GM12878 (cell line): ENCODE results near the gene ATP2C1. TPM values are rescaled to one million over a fixed set of nuclear protein-coding genes. Genes with fewer than 3 reads are reported as not detected.

Source experiments
- ATAC-seq: fragments of 200-7000 bp; cut with Tn5 transposase; 3 replicates; pipeline ENCODE4 v1.9.1; 2020; ENCODE audit warnings: mild to moderate bottlenecking, moderate library complexity
- BruUV-seq: library from RNA; stranded (reverse); fragments of 400-500 nt; replicated peaks from 2 replicates; lab custom pipeline; 2021; lab: Mats Ljungman, UMichigan
- CTCF ChIA-PET: fragments of 300-600 bp; sonication (Branson Sonifier 250); formaldehyde crosslinking; extraction: SDS; loops from one replicate; lab custom pipeline; 2021; ENCODE audit warnings: inconsistent platforms; lab: Yijun Ruan, JAX
- POLR2A ChIA-PET: fragments of 350-600 bp; formaldehyde crosslinking; extraction: SDS; loops from one replicate; lab custom pipeline; 2021; ENCODE audit warnings: inconsistent platforms; lab: Charles Lee
- RAD21 ChIA-PET: fragments of 300-600 bp; sonication (Branson Sonifier 250); formaldehyde crosslinking; loops from one replicate; lab custom pipeline; 2023; ENCODE audit warnings: antibody characterized with exemption; ENCODE audit not compliant: unreplicated experiment; lab: Charles Lee
- SMC1A ChIA-PET: fragments of 300-600 bp; sonication (Branson Sonifier 250); formaldehyde crosslinking; loops from one replicate; lab custom pipeline; 2023; ENCODE audit not compliant: unreplicated experiment, uncharacterized antibody; lab: Charles Lee
- DNase-seq: peaks from one replicate; pipeline ENCODE4 v3.0.0-alpha.2; 2011; ENCODE audit warnings: low read depth, low spot score
- FAIRE-seq: peaks from 3 replicates; lab custom pipeline; 2011; peaks lifted over from hg19 to GRCh38; lab: Jason Lieb, UNC
- H2AFZ ChIP-seq: 2 replicates; pipeline ENCODE4 v1.6.0; 2011; ENCODE audit warnings: low read depth, low read length, control low read depth; ENCODE audit not compliant: control insufficient read depth
- H3K27ac ChIP-seq: 2 replicates; pipeline ENCODE4 v1.5.1; 2011; ENCODE audit warnings: control low read depth; ENCODE audit not compliant: control insufficient read depth, insufficient read depth
- H3K27me3 ChIP-seq, 2 experiments: replicated peaks in 1 of 2; 2 replicates each; pipeline versions ENCODE4 v1.6.0 to v1.6.1; 2011; ENCODE audit warnings: low read length in 1 of 2; ENCODE audit not compliant: control insufficient read depth in 2 of 2, insufficient read depth in 2 of 2
- H3K36me3 ChIP-seq, 2 experiments: 2 replicates each; pipeline ENCODE4 v1.5.1; 2011; ENCODE audit warnings: low read length in 1 of 2; ENCODE audit not compliant: control insufficient read depth in 2 of 2, insufficient read depth in 2 of 2
- H3K4me1 ChIP-seq: 2 replicates; pipeline ENCODE4 v1.6.1; 2011; ENCODE audit warnings: mild to moderate bottlenecking, low read length, moderate library complexity, mixed read lengths; ENCODE audit not compliant: control insufficient read depth, insufficient read depth
- H3K4me2 ChIP-seq: 2 replicates; pipeline ENCODE4 v1.6.0; 2011; ENCODE audit warnings: control low read depth; ENCODE audit not compliant: control insufficient read depth, insufficient read depth
- H3K4me3 ChIP-seq: fragments of 200-600 bp; sonication (generic); 2 replicates; pipeline ENCODE4 v1.5.1; 2016
- H3K79me2 ChIP-seq: 2 replicates; pipeline ENCODE4 v1.6.0; 2011; ENCODE audit warnings: low read length; ENCODE audit not compliant: control insufficient read depth, insufficient read depth
- H3K9ac ChIP-seq: 2 replicates; pipeline ENCODE4 v1.8.0; 2011; ENCODE audit warnings: low read length, control low read depth, mixed read lengths; ENCODE audit not compliant: control insufficient read depth, insufficient read depth
- H3K9me3 ChIP-seq: replicated peaks from 3 replicates; pipeline ENCODE4 v1.5.1; 2011; ENCODE audit warnings: mild to moderate bottlenecking, low read length; ENCODE audit not compliant: control insufficient read depth, insufficient read depth
- H4K20me1 ChIP-seq: 2 replicates; pipeline ENCODE4 v1.6.0; 2011; ENCODE audit not compliant: control insufficient read depth, insufficient read depth
- ASH2L ChIP-seq: fragments of 300-600, 200-600 bp; sonication (generic); IDR thresholded peaks from 2 replicates; pipeline ENCODE4 v1.6.1; 2017; ENCODE audit warnings: low read depth, mild to moderate bottlenecking, borderline replicate concordance
- CEBPB ChIP-seq, 2 experiments: fragments of 150-350 bp in 1 of 2; IDR thresholded peaks; 2 replicates each; pipeline ENCODE4 v1.6.1; 2012 to 2014; ENCODE audit warnings: low read depth in 2 of 2, low read length in 2 of 2, borderline replicate concordance in 1 of 2, inconsistent platforms in 1 of 2
- FOXK2 ChIP-seq: fragments of 450-650 bp; IDR thresholded peaks from 2 replicates; pipeline ENCODE4 v1.6.1; 2017; ENCODE audit warnings: mild to moderate bottlenecking, moderate library complexity
- FOXM1 ChIP-seq: IDR thresholded peaks from 2 replicates; pipeline ENCODE4 v1.6.1; 2012; ENCODE audit warnings: low read depth, mild to moderate bottlenecking, inconsistent platforms, low read length, moderate library complexity
- IKZF1 ChIP-seq: fragments of 450-650 bp; conservative IDR thresholded peaks from 2 replicates; pipeline ENCODE4 v1.6.1; 2017; ENCODE audit warnings: antibody characterized with exemption, mild to moderate bottlenecking
- IRF4 ChIP-seq: IDR thresholded peaks from 2 replicates; pipeline ENCODE4 v1.6.1; 2011; ENCODE audit warnings: low read depth, low read length
- MXI1 ChIP-seq: fragments of 150-350 bp; IDR thresholded peaks from 2 replicates; pipeline ENCODE4 v1.6.1; 2011; ENCODE audit warnings: low read depth, mild to moderate bottlenecking, inconsistent platforms, low read length, improper control_type of control experiment
- RB1 ChIP-seq: fragments of 450-650 bp; formaldehyde crosslinking; IDR thresholded peaks from 2 replicates; pipeline ENCODE4 v1.6.1; 2017; ENCODE audit warnings: mild to moderate bottlenecking, borderline replicate concordance
- RELB ChIP-seq: fragments of 450-650 bp; IDR thresholded peaks from 2 replicates; pipeline ENCODE4 v1.6.1; 2017; ENCODE audit warnings: low read depth, mild to moderate bottlenecking, moderate library complexity
- SIX5 ChIP-seq: IDR thresholded peaks from 2 replicates; pipeline ENCODE4 v1.6.1; 2011; ENCODE audit warnings: mild to moderate bottlenecking, low read depth, low read length, moderate library complexity; ENCODE audit not compliant: severe bottlenecking
- SMAD5 ChIP-seq: IDR thresholded peaks from 2 replicates; pipeline ENCODE4 v1.6.1; 2016; ENCODE audit warnings: antibody characterized with exemption, low read depth
- TCF12 ChIP-seq: IDR thresholded peaks from 2 replicates; pipeline ENCODE4 v1.6.1; 2011; ENCODE audit warnings: low read depth, mild to moderate bottlenecking, low read length
- USF1 ChIP-seq: IDR thresholded peaks from 2 replicates; pipeline ENCODE4 v1.6.1; 2011; ENCODE audit warnings: borderline replicate concordance, low read depth, mild to moderate bottlenecking, moderate library complexity, mixed read lengths, low read length; ENCODE audit not compliant: insufficient read depth; ENCODE audit errors: extremely low read length
- WGBS: methylation state at CpG from one replicate; pipeline ENCODE4 v1.1.6; 2016; ENCODE audit warnings: low lambda C conversion rate; ENCODE audit not compliant: insufficient replicate concordance, insufficient coverage; ENCODE audit errors: missing lambda C conversion rate; 5-methylcytosine and 5-hydroxymethylcytosine counted together
- in situ Hi-C: fragments of 300-500 bp; cut with MboI; formaldehyde crosslinking; loops from 9 replicates; pipeline ENCODE4 v1.14.3; 2018; ENCODE audit warnings: mixed read lengths
- intact Hi-C: fragments of 100-400 bp; cut with micrococcal nuclease; formaldehyde crosslinking; loops from one replicate; pipeline ENCODE4 v1.14.2; 2022; ENCODE audit not compliant: unreplicated experiment
- polyA plus RNA-seq, 11 experiments: library from polyadenylated mRNA; depleted of rRNA in 4 of 11; unstranded in 6 of 11; stranded (reverse) in 5 of 11; fragments of >200 nt; fragmentation: Nextera tagmentation in 4 of 11; fragmentation: Illumina TruSeq in 1 of 11; extraction: Ambion mirVana in 4 of 11; extraction: Trizol in 1 of 11; gene quantifications; 1 replicate in 1 of 11; 2 replicates in 10 of 11; pipeline versions ENCODE4 v1.2.1 to v1.2.3, GENCODE V29; 2011 to 2016; ENCODE audit warnings: inconsistent platforms in 2 of 11, missing spikeins in 2 of 11, low read depth in 1 of 11
- total RNA-seq, 4 experiments: library from RNA; depleted of rRNA in 3 of 4; stranded (reverse); fragments of >200 nt in 3 of 4; fragmentation: Illumina TruSeq in 1 of 4; extraction: Trizol in 1 of 4; gene quantifications; 2 replicates each; pipeline versions ENCODE4 v1.2.1 to v1.2.3, GENCODE V29; 2013 to 2021

Gene ATP2C1
- total and polyA plus RNA-seq, 10 of the 15 experiments (the other 5 are each of a cell fraction or from before 2014, with no cell fraction given) = 20.6 to 116 (median 55.1) TPM

GRCh38 chr3:130950124-130950523 is 56.2 kb downstream of the ATP2C1 start:
- FAIRE-seq (no peak), ATAC-seq (peak; percentile 76), DNase-seq (no peak)
- H3K9ac ChIP-seq = no peak overlapping the region
- RAD21 ChIA-PET = no interaction called here
- SMC1A ChIA-PET = interaction anchor here (1.1 to 3.7 kb wide), 6 partner anchors 14 to 251 kb away, joined by 3 to 16 read pairs (median 6); partner anchors contain the start of genes ATP2C1 and PIK3R4
- no peaks in the 10 kb centered on the region for H3K4me1 ChIP-seq
- H3K4me3 ChIP-seq = no peak overlapping the region
- in situ Hi-C loops (no loop called here), intact Hi-C loops (loop anchor here (5.0 kb wide), 1 partner anchor 193 kb away; no protein-coding TSS in a partner anchor)
- H3K9me3 ChIP-seq = no peaks in the 10 kb centered on the region
- TF ChIP-seq IRF4 = no peak
- no peak for TF ChIP-seq TCF12
- no peak for TF ChIP-seq RB1
- TF ChIP-seq FOXK2 = no peak
- TF ChIP-seq CEBPB (IDR thresholded peaks at IDR 0.05; ENCODE audit: borderline replicate concordance in 1 of 2, low read depth in 2 of 2, low read length in 2 of 2) = no peak
- TF ChIP-seq ASH2L = no peak
- TF ChIP-seq MXI1 = no peak
- TF ChIP-seq USF1 = no peak
- no peak for TF ChIP-seq SMAD5
- TF ChIP-seq RELB = no peak
- TF ChIP-seq IKZF1 = no peak
- TF ChIP-seq SIX5 = no peak
- TF ChIP-seq FOXM1 = no peak
- BruUV-seq = no TSS peak
- no peaks in the 10 kb centered on the region for H3K79me2 ChIP-seq
- H3K27ac ChIP-seq = no peak overlapping the region
- no peak overlapping the region for H3K4me2 ChIP-seq
- H2AFZ ChIP-seq = no peak overlapping the region
- WGBS = 16% methylated on average over 2 of the region's 2 CpGs
- POLR2A ChIA-PET = interaction anchor here (0.6 kb wide), 1 partner anchor 1221 kb away, joined by 3 read pairs; no protein-coding TSS in a partner anchor
- CTCF ChIA-PET = interaction anchor here (1.1 to 2.6 kb wide), 3 partner anchors 23 to 190 kb away, joined by 4 to 11 read pairs (median 5); partner anchors contain the start of gene ATP2C1
- no peaks in the 10 kb centered on the region for H3K27me3 ChIP-seq
- no peaks in the 10 kb centered on the region for H4K20me1 ChIP-seq
- H3K36me3 ChIP-seq = peaks cover 0 to 7% of the 10 kb centered on the region in 2 experiments
